K562 (cell line): Measurements from ENCODE around the gene RHD. TPM values are rescaled to one million over a fixed set of nuclear protein-coding genes. Genes with fewer than 3 reads are reported as not detected.

Experiments used
- C11orf30 ChIP-seq: fragments of 450-650 bp; IDR thresholded peaks from 2 replicates; pipeline ENCODE4 v1.6.1; 2016; ENCODE audit warnings: low read depth, mild to moderate bottlenecking
- CEBPB ChIP-seq: fragments of 450-650 bp; IDR thresholded peaks from 2 replicates; pipeline ENCODE4 v1.6.1; 2016; ENCODE audit warnings: missing genetic modification characterization, missing compliant biosample characterization
- CTCFL ChIP-seq: IDR thresholded peaks from 2 replicates; pipeline ENCODE4 v1.6.1; 2011; ENCODE audit warnings: borderline replicate concordance, low read depth, mild to moderate bottlenecking, moderate library complexity, low read length; ENCODE audit not compliant: insufficient read depth, poor library complexity, severe bottlenecking
- CUX1 ChIP-seq: fragments of 200-800 bp; sonication (Bioruptor generic); IDR thresholded peaks from 2 replicates; pipeline ENCODE4 v1.6.1; 2016; ENCODE audit warnings: missing genetic modification characterization, missing compliant biosample characterization
- PATZ1 ChIP-seq: fragments of 250-450 bp; sonication (Bioruptor Pico); IDR thresholded peaks from 2 replicates; pipeline ENCODE4 v1.5.0; 2020; ENCODE audit warnings: mild to moderate bottlenecking, borderline replicate concordance
- PBX2 ChIP-seq, 2 experiments: IDR thresholded peaks in 1 of 2; conservative IDR thresholded peaks in 1 of 2; 2 replicates each; pipeline ENCODE4 v1.6.1; 2016; ENCODE audit warnings: low read depth in 2 of 2, mild to moderate bottlenecking in 1 of 2, missing compliant biosample characterization in 1 of 2, missing genetic modification characterization in 1 of 2, moderate library complexity in 1 of 2
- POLR2B ChIP-seq: fragments of 450-650 bp; IDR thresholded peaks from 2 replicates; pipeline ENCODE4 v1.6.1; 2018; ENCODE audit warnings: low read depth; ENCODE audit not compliant: partially characterized antibody
- RFX1 ChIP-seq: fragments of 450-650 bp; IDR thresholded peaks from 2 replicates; pipeline ENCODE4 v1.6.1; 2016; ENCODE audit warnings: mild to moderate bottlenecking, moderate library complexity
- STAT6 ChIP-seq: sonication (generic); formaldehyde crosslinking; IDR thresholded peaks from 2 replicates; pipeline ENCODE4 v1.8.1; 2023; ENCODE audit warnings: mild to moderate bottlenecking, missing genetic modification reagents
- polyA plus RNA-seq, 8 experiments: library from polyadenylated mRNA; depleted of rRNA in 4 of 8; stranded (reverse) in 5 of 8; unstranded in 3 of 8; fragments of >200 nt; fragmentation: Nextera tagmentation in 2 of 8; fragmentation: Illumina TruSeq in 1 of 8; extraction: Ambion mirVana in 2 of 8; extraction: Trizol in 1 of 8; gene quantifications; 2 replicates each; pipeline versions ENCODE4 v1.2.1 to v1.2.3, GENCODE V29; 2011 to 2014; ENCODE audit warnings: inconsistent platforms in 1 of 8, missing spikeins in 1 of 8
- total RNA-seq, 7 experiments: library from RNA; depleted of rRNA in 6 of 7; stranded (reverse); fragments of >200 nt in 6 of 7; fragmentation: Illumina TruSeq in 2 of 7; extraction: Trizol in 2 of 7; gene quantifications; 2 replicates each; pipeline versions ENCODE4 v1.2.1 to v1.2.3, GENCODE V29; 2011 to 2021; ENCODE audit warnings: low replicate concordance in 1 of 7

RHD gene
- total and polyA plus RNA-seq, 9 of the 15 experiments (the other 6 are each of a cell fraction or from before 2014, with no cell fraction given): 8.8 to 32.4 (median 15.0) TPM

GRCh38 chr1:25239681-25240541, 32.4 kb upstream of the RHD start (continued):
- no peak for TF ChIP-seq CUX1 (CRISPR knock-in tag)
- TF ChIP-seq POLR2B: peak; percentile 83
- peak; percentile 82 for TF ChIP-seq C11orf30
- peak; percentile 63; the same call in 1 of the 2 replicates for TF ChIP-seq PATZ1 (CRISPR knock-in tag)
- no peak for TF ChIP-seq STAT6 (CRISPR knock-in tag)
- TF ChIP-seq RFX1: peak; percentile 71
- no peak for TF ChIP-seq CEBPB (tag)
- TF ChIP-seq CTCFL: no peak
- TF ChIP-seq PBX2 (CRISPR knock-in tag; IDR thresholded peaks at IDR 0.05; ENCODE audit: low read depth): no peak
- no peak for TF ChIP-seq PBX2 (tag; conservative IDR thresholded peaks at IDR 0.05; ENCODE audit: low read depth)
